ENCODE data around the gene SLC25A31.
A peak's percentile ranks its signal among the peaks of the same experiment; 100 is the strongest.

The SLC25A31 gene

DNA sequence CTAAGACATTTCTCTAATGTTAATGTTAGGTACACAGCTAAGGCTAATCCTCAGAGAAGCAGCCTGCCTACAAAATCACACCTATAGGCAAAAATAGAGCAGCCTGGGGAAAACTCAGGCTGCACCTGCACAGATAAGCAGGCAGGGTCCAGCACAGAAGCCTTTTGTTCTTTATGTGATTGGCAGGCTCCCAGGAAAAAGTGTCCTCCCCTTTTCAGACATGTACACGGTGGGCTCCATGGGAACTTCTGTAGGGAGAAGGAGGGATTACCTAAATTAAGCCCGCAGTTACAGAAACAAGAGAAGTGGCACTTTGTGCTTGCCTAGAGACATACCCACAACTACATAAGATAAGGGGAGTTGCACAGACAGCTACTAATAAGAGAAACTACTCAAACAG lies 47.9 kb downstream of the SLC25A31 start:
- no peak for DNase-seq

DNA sequence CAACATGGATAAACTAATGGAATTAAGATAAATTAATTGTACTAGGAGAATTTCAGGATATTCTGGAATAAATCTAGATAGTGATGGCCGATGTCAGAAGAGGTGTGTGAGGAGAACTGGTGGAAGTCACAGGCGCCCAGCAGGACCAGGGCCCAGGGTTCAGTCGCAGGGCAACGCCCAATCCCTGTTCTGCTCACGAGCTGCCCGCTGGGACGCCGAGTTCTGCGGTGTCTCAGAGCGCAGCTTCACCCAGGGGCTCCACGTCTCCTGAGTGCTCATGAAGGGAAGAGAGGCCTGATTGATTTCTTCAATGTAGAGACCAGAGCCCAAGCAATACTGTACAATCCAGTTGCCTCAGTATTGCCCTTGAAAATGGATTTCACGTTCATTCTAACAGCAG lies 50.4 kb downstream of the SLC25A31 start:
- no peak for DNase-seq

DNA sequence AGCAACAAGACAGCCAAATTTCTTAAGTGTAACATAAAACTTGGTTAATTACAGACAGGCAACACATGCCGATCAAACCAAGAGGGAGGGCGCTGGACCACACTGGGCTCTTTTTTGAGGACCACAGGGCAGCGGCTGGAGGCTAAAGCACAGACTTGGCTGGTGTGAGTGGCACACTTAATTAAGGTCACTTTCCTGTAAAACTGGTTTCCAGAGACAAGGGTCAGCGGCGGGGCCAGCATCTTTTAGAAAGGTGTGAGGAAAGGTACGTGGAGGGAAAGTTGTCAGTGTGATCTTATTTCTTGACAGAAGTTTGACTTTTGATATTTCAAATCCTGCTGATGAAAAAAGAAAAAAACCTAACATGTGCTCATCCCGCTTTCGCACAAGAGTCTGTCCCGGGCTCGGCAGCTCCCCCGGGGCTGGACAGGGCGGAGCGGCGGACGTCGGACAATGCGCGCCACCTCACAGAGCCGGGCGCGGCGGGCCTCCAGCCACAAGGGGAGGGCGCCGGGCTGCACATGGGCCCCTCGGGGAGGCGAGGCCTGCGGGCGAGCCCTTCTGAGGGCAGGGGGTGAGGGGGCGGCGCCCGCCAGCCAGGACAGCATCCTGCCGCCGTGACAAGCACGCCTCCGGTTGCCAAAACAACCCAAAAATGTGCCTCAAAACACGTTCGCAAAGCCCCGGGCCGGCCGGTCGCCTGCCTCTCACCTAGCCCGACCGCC lies 51.3 kb downstream of the SLC25A31 start:
- peak; percentile 61 for DNase-seq

DNA sequence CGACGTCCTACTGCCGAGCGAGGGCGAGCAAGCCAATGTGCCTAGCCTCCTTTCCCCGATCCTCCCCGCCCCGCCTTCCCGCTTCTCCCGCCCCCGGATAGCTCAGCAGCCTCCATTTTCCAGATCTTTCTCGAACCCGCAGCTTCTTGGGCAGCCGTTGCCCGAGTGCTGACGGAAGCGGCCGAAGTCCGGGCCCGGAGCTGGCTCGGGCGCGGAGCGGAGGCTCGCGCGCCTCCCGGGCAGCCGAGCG lies 51.8 kb downstream of the SLC25A31 start:
- DNase-seq: peak; percentile 89

- DNase-seq: peak; percentile 55
These were observed 52.2 kb downstream of the SLC25A31 start, which contains the start of gene HSPA4L for GRCh38 chr4:127782275-127783025. TSS of gene HSPA4L (plus strand) at chr4:127782322. CDS start at chr4:127782551, 229 bp downstream.

- peak; percentile 40 for DNase-seq
These were observed 53.0 kb downstream of the SLC25A31 start for GRCh38 chr4:127783026-127783769.

DNA sequence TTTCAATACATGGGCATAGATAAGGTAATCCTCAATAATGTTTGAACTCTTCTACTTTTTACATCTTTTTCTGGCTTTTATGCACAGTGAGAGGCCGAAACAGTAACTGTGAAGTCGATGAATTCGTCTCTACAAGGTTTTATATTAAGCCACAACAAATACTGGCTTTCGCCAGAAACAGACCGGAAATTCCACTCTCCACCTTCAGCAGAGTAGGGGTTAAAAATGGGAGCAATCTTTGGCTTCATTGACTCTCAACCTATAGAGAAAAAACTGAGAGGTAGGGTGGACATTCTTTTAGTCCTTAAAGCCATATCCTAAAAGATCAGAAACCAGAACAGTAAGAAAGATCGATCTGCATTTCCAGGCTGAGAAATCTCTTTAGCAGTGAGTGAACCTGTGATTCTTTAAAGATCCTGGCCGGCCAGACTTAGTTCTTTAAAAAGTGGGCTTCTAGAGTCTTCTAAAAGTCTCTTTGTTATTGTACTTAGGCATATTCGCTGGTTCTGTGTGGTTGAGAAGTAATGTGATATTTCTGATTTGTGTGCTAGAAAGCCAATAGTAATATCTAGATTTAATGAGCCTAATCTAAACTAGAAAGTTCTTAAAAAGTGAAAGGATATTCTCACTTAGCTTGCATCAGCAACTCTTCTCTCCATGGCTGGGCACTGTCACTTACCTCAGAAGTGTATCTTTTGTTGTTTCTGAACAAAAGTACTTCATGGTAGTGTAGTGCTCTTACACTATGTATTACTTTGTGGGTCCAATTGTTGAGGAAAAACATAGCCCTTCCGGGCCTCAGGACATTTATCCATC lies 54.0 kb downstream of the SLC25A31 start:
- DNase-seq: peak; percentile 32

- no peak for DNase-seq
These were observed 58.3 kb downstream of the SLC25A31 start for GRCh38 chr4:127788517-127788916.

GRCh38 chr4:127791391-127791790 lies 61.2 kb downstream of the SLC25A31 start:
- no peak for DNase-seq

DNA sequence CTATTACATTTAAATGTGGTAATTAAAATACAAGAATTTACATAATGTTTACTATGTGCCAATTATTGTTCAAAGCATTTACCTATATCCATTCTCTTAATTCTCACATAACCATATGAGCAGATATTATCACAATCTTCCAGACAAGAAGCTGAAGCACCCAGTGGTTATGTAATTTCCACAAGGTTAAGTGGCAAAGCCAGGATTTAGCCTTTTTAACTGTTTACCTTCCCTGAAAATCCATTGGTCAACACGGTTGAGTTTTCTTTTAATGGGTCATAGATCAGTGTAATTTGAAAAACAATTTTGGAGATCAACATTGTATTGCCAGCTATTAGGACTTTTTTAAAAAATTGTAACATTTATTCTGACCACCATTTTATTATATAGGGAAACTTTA lies 63.3 kb downstream of the SLC25A31 start:
- DNase-seq: no peak

DNA sequence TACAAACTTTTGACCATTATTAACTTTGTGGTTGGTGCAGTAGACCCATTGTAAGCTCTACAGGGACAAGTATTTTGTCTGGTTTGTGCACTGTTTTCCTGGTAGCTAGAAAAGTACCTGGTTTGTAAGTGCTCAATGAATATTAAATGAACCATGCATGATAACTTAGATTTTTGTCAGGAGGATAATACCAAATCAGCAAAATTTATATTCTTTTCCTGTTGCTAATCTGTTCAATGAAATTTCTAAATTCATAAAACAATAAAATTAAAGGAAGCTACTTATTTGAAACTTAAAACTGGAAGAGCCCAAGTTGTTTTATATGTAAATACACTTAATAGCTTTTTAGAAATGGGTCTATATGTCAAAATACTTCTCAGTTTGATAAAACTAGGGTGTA lies 69.5 kb downstream of the SLC25A31 start:
- DNase-seq: no peak

GRCh38 chr4:127809173-127809800 lies 79.1 kb downstream of the SLC25A31 start:
- no peak for DNase-seq

- DNase-seq: no peak
These were observed 80.4 kb downstream of the SLC25A31 start for GRCh38 chr4:127810551-127810950.

DNA sequence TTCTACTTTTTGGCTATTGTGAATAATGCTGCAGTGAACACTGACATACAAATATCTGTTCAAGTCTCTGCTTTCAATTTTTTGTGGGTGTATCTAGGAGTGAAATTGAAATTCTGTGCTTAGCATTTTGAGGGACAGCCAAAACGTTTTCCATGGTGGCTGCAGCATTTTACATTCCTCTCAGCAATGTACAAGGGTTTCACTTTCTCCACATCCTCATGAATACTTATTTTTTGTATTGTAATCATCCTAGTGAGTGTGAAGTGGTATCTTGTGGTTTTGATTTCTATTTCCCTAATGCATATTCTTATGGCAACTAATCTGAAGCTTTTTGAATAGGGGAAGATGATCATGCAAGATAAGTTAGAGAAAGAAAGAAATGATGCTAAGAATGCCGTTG lies 92.2 kb downstream of the SLC25A31 start:
- no peak for DNase-seq
